Suprapubic skin (tissue), 4 donors: ENCODE data around the gene RPTOR.

Source experiments
- EP300 ChIP-seq: sonication (generic); formaldehyde crosslinking; IDR thresholded peaks from one replicate; pipeline ENCODE4 v1.6.1; 2017; ENCODE audit warnings: antibody characterized with exemption
- POLR2AphosphoS5 ChIP-seq, 3 donors: sonication (generic); formaldehyde crosslinking; IDR thresholded peaks; one replicate each; pipeline ENCODE4 v1.6.1; 2017; ENCODE audit warnings: antibody characterized with exemption in 3 of 3
- TF ChIP-seq, protein P1 (sequence below), 2 donors: fragments of 200-600 bp in 1 of 2; fragments of 450-650 bp in 1 of 2; sonication (generic) in 1 of 2; IDR thresholded peaks; one replicate each; pipeline ENCODE4 v1.5.1; 2016 to 2019; ENCODE audit warnings: antibody characterized with exemption in 2 of 2, mild to moderate bottlenecking in 1 of 2, moderate library complexity in 1 of 2

DNA sequence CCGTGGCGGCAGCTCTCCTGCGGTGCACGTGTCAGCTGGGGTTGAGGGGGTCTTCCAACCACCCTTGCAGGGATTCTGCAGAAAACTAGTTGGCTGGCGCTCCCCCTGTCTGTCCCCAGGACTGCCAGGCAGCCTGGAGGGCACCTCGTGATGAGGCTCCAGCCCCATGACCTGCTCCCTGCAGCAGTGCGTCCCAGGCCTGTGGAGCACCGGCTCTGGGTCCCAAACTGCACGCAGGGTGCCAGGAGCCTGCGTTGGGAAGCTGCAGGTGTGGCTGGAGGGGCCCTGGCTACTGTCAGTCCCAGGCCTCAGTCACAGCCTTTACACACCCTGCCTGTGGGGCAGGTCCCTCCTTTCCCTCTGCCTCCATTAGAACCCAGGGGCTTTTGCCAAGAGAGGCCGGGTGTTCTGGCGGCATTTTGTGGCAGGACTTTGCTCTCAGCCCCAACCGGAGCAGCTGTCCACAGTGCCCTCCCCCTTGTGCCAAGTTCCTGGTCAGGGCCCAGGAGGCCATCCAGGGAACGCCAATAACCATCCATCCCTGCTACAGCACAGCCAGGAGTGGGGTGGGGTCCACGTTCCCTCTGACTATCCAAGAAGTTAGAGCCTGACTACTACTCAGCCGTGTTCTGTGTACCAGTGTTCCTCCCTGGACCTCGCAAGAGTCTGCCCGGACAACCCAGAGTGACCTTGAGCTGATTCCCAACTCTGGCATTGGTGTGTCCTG, 456.2 kb downstream of the RPTOR start:
- TF ChIP-seq, protein P1, sequence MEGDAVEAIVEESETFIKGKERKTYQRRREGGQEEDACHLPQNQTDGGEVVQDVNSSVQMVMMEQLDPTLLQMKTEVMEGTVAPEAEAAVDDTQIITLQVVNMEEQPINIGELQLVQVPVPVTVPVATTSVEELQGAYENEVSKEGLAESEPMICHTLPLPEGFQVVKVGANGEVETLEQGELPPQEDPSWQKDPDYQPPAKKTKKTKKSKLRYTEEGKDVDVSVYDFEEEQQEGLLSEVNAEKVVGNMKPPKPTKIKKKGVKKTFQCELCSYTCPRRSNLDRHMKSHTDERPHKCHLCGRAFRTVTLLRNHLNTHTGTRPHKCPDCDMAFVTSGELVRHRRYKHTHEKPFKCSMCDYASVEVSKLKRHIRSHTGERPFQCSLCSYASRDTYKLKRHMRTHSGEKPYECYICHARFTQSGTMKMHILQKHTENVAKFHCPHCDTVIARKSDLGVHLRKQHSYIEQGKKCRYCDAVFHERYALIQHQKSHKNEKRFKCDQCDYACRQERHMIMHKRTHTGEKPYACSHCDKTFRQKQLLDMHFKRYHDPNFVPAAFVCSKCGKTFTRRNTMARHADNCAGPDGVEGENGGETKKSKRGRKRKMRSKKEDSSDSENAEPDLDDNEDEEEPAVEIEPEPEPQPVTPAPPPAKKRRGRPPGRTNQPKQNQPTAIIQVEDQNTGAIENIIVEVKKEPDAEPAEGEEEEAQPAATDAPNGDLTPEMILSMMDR (IDR thresholded peaks at IDR 0.05) = no peak
- no peak for TF ChIP-seq EP300
- no peak for TF ChIP-seq POLR2AphosphoS5 (IDR thresholded peaks at IDR 0.05)
